ENCODE measurements around the gene ITGB4. TPM values are rescaled to one million over a fixed set of nuclear protein-coding genes. Genes with fewer than 3 reads are reported as not detected.

Gene ITGB4
- total and polyA plus RNA-seq, 9 of the 15 experiments (the other 6 are each of a cell fraction or from before 2014, with no cell fraction given): 0.05 to 2.8 (median 0.76) TPM; not detected in 3

GRCh38 chr17:75783069-75783783 is 62.0 kb downstream of the ITGB4 start (continued):
- TF ChIP-seq, protein P1, sequence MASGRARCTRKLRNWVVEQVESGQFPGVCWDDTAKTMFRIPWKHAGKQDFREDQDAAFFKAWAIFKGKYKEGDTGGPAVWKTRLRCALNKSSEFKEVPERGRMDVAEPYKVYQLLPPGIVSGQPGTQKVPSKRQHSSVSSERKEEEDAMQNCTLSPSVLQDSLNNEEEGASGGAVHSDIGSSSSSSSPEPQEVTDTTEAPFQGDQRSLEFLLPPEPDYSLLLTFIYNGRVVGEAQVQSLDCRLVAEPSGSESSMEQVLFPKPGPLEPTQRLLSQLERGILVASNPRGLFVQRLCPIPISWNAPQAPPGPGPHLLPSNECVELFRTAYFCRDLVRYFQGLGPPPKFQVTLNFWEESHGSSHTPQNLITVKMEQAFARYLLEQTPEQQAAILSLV (tag; IDR thresholded peaks at IDR 0.05): no peak
- 0 out of 2 replicates have a peak, but pooled peaks have one; percentile 22 for TF ChIP-seq MECOM (CRISPR knock-in tag; IDR thresholded peaks at IDR 0.05)
- TF ChIP-seq, protein P2, sequence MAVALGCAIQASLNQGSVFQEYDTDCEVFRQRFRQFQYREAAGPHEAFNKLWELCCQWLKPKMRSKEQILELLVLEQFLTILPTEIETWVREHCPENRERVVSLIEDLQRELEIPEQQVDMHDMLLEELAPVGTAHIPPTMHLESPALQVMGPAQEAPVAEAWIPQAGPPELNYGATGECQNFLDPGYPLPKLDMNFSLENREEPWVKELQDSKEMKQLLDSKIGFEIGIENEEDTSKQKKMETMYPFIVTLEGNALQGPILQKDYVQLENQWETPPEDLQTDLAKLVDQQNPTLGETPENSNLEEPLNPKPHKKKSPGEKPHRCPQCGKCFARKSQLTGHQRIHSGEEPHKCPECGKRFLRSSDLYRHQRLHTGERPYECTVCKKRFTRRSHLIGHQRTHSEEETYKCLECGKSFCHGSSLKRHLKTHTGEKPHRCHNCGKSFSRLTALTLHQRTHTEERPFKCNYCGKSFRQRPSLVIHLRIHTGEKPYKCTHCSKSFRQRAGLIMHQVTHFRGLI (CRISPR knock-in tag; IDR thresholded peaks at IDR 0.05): no peak
- TF ChIP-seq PTRF (tag; IDR thresholded peaks at IDR 0.05): 0 out of 2 replicates have a peak, but pooled peaks have one; percentile 38
- no peak for TF ChIP-seq CHD1 (IDR thresholded peaks at IDR 0.05; ENCODE audit: low read length)
- TF ChIP-seq STAT6 (CRISPR knock-in tag; IDR thresholded peaks at IDR 0.05): no peak
- TF ChIP-seq VEZF1 (CRISPR knock-in tag; IDR thresholded peaks at IDR 0.05): 0 out of 2 replicates have a peak, but pooled peaks have one; percentile 27
- TF ChIP-seq ZNF589 (CRISPR knock-in tag; IDR thresholded peaks at IDR 0.05; ENCODE audit: low read depth): no peak
- peak; percentile 88 for TF ChIP-seq ATF7 (IDR thresholded peaks at IDR 0.05)
- no peak for TF ChIP-seq POLR2A (conservative IDR thresholded peaks at IDR 0.05)
- peak; percentile 44; the same call in 1 of the 2 replicates for TF ChIP-seq GATA2 (CRISPR knock-in tag; IDR thresholded peaks at IDR 0.05)
- TF ChIP-seq SMARCA5 (IDR thresholded peaks at IDR 0.05): peak; percentile 14; the same call in 1 of the 2 replicates
- TF ChIP-seq CEBPG (CRISPR knock-in tag; IDR thresholded peaks at IDR 0.05): no peak
- TF ChIP-seq CEBPG (tag; conservative IDR thresholded peaks at IDR 0.05 in 1 of 2, IDR thresholded peaks at IDR 0.05 in 1 of 2): peak in 1 of 2 experiments; percentile 26; a peak in 1 of 4 replicates
- no peak for TF ChIP-seq RHOXF2B (CRISPR knock-in tag; conservative IDR thresholded peaks at IDR 0.05)
- no peak; the same call in 1 of the 2 replicates for TF ChIP-seq GABPA (tag; conservative IDR thresholded peaks at IDR 0.05; ENCODE audit: low read depth)
- no peak for TF ChIP-seq MEF2D (tag; conservative IDR thresholded peaks at IDR 0.05; ENCODE audit: low read depth)
- TF ChIP-seq ZBTB7A (IDR thresholded peaks at IDR 0.05; ENCODE audit: borderline replicate concordance, control insufficient read depth, low read depth, low read length): no peak
- no peak for TF ChIP-seq JUND (IDR thresholded peaks at IDR 0.05; ENCODE audit: borderline replicate concordance, low read depth, low read length)
- TF ChIP-seq JUND (tag; IDR thresholded peaks at IDR 0.05; ENCODE audit: borderline replicate concordance, low read depth, low read length): peak; percentile 76

All from K562 (cell line).